GM18508 (cell line): Measurements from ENCODE around the gene NMNAT2.

ENCODE experiments used
- ATAC-seq: cut with Tn5 transposase; IDR thresholded peaks from one replicate; pipeline ENCODE4 v1.9.1; 2021; ENCODE audit warnings: moderate number of reproducible peaks; ENCODE audit not compliant: insufficient read depth, unreplicated experiment

Gene NMNAT2

DNA sequence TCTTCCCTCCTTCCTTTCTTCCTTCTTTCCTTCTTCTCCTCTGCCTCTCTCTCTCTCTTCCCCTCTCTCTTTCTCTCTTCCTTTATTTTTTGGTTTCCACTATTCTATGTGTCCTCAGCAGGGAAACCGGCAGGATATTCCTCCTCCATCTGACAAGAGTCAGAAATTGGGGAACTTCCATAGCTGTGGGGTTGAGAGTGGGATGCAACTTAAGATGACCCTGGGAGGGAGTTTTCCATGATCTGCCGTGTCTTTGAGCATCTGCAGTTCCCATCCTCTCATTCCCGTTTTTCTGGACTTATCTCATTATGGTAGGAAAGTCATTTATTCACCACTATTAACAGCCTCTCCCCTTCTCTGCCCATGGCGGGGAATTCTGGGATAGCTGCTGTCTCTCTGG lies 98.6 kb downstream of the NMNAT2 start:
- no peak for ATAC-seq

DNA sequence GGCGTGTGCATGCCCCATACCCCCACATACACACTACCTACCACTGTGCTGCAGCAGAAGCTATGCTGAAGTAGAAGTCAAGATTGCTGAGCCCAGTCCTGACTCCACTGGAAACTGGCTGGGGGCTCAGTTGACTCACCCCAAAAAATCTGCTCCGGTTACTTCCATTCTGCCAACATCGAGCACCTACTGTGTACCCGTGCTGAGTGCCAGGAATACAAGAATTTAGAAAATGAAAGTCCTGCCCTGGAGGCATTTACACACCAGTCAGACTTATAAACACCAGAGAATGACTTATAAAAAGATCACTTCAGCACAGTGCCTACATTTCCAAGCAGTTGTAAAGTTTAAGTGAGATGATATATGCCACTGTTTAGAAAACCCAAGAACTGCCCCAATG lies 99.1 kb downstream of the NMNAT2 start:
- ATAC-seq = no peak

DNA sequence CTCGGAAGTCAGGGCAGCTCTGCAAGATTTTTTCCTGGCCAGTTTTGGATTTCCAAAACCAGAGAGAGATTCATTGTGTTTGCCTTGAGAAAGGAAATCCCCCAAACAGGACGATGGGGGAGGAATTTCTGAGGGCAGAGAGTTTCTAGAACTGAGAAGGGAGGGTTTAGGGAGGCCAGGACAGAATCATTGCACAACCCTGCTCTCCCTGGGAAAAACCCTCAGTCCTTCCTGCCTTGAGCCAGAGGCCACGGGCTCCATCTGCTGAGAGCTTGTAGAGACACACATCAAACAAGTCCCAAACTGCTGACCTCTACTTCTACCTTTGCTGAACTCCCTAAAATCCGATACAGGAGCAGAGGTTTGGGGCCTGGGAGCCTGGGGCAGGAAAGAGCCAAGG lies 99.7 kb downstream of the NMNAT2 start:
- no peak for ATAC-seq

DNA sequence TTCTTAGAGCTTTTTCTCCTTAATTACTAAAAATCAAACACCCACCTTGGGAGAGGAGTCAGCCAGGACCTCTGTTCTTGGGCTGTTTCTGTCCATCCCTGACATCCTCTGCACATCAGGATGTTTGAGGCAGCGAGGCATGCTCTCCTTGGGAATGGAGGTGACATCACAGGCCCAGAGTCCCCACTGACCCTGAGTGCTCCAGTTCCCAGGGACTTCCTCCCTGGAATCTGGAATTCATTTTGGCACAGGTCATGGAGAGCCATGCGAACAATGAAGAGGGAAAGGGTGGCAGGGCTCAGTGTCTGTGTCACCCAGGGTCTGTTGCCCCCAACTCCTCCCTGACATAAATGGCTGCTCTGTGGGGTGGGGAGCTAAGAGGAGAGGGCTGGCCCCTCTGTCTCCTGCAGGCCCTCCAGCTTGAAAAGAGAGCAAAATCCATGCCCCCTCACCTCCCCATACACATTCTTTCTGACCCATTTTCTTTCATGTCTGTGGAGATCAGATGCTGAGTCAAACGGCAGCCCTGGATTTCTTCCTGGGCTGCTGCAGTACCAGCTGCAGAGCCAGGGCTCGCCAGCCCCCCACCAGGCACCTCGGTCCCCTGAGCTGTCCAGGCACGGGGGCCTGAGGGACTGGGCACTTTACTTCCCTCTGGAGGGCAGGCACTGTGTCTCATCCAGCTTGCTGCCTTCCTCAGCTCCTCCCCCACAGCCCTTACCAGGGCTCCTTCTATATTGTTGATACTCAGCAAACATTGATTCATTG lies 102.0 kb downstream of the NMNAT2 start:
- ATAC-seq = no peak

DNA sequence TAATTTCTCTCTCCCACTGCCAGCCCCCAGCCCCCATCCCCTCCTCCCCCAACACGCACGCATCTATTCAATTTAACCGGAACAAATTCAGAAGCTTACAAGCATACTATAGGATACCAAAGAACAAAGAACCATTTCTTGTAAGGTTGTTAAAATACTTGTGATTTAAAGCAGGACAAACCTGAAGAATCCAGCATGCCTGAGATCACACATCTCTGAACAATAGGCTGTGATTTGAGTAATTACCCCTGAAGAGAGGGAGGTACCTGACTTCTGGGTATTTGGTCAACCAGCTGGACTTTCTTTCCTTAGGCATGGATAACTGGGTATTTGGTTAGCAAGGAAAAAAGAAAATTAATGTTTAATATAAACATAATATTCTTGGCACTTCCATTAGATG lies 105.1 kb downstream of the NMNAT2 start:
- no peak for ATAC-seq

DNA sequence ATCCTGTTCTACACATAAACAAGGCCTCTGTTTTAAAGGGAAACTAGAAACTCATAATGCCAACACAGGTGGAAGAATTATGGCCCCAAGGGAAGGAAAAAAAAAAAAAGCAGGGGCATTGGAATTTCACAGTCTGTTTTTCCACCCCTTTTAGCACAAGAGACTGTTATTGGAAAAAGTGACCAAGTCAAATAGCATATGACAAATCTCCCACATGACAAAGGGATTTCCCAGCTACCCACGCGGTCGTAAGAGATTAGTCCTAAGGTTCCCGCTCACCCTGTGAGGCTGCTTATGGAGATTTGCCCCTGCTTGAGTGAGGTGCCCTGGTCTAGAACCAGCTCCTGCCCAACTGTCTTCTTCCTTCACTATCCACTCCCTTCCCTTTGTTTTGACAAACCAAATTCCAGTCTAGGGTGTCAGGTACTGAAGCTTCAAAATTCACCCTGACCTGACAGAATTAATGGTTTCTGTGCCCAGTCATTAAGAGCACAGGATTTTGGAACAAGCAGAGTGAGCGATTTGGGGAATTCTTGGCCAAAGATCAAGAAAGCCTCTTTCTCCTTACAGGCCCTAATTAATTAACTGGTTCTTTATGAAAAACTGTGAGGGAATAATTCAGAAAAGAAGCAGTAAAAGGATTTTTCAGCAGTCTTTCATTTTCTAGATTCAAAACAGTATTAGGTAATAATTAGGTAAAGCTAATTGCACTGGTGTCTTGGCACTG lies 107.3 kb downstream of the NMNAT2 start:
- no peak for ATAC-seq

DNA sequence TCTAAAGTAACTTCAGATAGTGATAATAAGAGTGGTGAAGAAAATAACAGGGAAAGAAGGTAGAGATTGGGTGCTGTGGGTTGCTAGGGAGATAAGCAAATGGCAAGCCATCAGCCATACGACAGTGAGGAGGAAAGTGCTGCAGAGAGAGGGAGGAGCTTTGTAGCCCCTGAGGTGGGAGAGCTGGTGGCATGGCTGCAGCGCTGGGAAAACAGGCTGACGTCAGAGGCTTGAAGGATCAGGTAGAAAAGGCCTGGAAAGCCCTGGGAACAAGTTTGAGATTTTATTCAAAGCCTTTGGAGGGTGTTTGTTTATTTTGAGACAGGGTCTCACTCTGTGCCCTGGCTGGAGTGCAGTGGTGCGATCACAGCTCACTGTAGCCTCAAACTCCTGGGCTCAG lies 109.5 kb downstream of the NMNAT2 start:
- ATAC-seq = no peak

DNA sequence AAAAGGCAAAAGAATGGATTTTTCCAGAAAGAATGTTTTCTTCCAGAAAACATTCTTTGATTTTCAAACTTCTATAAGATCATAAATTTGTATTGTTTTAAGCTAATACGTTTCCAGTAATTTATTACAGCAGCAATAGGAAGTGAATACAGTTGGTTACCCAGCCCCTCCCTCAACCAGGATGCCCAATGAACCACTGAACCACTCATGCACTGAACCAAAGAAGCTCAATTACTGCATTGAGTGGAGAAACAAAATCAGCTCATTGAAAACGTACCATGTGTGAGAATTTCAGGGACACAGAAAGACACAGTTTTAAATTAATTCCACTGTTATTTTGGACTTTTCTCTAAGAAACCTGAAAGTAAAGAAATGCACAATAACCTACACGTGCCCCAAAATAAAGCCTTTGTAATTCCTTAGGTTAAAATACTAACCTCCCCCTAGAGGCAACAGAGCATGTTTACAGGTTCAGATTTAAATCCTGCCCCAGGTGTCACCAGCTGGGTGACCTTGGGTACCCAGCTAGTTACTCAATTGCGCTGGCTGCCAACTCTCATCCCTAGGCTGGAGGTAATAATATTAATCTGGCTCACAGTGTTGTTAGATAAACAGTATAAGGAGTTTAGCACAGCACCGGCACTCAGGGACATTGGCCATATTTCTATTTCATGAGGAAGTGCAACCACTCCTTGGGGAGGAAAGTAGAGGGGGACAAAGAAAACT lies 111.7 kb downstream of the NMNAT2 start:
- ATAC-seq = no peak

DNA sequence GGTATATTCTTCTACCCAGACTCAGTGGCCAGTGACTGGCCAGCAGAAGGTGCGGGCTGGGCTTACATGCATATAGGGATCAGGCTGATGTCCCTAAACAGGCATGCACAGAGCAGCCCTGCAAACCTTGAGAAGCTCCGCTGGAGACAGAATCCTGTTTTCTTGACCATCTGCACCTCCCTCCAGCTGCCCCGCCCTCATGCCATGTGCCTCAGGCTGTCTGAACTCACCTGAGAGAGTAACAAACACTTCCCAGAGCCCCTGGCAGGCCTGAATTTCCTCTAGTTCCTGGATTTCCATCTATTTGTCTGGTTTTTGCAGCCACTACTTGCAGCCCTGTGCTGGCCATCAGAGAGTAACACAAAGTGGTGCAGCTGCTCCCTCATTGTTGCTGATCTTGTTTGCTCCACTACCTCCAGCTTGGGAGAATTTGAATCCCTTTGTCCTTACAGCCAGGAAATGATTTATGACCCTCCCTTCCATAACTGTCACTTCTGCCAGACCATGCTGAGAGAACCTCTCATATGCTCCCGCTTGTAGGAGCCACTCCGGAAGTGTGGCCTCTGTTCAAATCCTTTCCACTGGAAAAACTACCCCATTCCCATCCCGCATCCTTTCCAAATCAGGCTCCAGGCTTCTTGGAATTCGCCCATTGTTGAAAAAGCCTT lies 113.6 kb downstream of the NMNAT2 start:
- no peak for ATAC-seq

DNA sequence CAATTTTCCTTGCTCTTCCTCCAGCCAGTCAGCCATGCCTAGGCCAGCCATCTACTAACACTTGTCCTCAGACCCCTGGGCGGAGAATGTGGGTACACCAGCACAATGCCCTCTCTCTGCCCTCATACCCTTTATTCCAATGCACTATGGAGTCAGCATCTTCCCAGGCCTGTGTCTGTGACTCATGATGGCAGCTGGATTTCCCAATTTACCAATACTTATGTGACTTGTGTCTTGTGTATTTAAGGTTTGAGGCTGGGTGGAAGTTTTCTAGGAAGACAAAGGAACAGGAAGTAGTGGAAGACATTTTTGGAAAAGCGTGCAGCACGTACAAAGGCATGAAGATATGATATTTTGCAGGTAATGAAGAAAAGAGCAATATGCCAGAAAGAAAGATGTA lies 114.3 kb downstream of the NMNAT2 start:
- no peak for ATAC-seq

DNA sequence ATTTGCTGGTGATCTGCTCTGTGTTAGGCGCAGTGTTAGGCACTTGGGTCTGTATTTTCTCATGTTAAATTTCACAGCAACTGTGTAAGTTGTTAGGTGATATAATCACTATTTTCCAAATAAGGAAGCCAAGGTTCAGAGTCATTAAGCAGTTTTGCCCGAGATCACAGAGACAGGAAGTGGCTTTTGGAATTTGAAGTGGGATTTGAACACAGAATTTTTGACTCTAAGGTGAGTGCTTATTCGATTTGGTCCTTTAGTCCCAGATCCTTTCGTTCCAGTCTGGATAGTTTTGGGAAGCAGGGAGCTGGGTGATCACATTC lies 114.9 kb downstream of the NMNAT2 start:
- no peak for ATAC-seq

DNA sequence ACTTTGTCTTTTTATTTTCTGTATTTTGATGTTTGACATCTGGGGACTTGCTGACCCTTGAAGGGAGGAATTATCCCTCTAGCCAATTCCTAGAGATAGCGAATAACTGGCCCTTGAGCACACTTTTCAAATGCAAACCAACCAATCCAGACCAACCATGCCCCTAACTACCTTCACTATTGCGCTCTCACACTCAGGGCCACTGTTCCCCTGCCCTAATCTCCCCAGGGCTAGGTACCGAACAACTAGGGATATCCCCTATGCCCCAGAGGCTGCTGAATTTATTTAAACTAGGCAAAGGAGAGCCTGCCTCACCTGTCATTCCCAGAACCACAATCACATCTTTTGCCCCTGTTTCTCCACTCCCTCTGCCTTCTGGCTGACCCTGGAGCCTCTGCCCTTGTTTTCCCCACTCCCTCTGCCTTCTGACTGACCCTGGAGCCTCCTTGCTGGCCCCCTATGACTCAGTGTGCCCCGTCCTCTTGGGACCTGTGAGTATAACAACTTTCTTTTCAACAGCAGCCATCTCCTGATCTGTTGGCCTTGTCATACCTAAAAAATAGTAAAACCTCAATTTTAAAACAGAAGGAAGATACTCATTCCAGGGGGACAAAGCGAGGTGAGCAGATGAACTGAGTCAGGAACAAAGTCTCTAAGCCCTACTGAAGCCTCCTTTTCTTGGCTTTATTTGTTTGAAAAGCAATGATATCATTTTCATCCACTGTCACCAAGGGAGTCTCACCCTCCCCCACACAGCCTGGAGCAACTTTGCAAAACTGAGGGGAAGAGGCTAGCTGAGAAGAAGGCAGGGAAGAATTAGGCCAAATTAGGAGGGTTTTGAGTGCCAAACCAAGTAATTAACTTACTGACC lies 115.5 kb downstream of the NMNAT2 start:
- ATAC-seq = no peak

DNA sequence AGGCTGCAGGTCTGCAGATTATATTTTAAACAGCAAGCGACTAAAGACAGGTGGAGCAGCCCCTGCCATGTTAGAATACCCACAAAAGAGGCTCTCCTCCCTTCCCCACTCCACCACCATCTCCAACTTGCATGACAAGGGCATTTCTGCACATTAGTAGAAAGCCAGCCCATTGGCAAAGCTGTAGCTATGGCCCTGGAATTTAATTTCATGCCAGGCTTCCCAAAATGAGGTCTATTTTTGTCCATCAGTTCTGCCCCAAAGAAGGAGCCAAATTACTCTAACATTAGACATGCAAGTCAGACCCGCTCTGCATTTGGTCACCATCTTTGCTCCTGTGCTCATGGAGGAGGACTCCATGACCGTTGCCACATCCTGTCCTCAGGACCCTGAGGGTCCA lies 116.9 kb downstream of the NMNAT2 start:
- no peak for ATAC-seq

DNA sequence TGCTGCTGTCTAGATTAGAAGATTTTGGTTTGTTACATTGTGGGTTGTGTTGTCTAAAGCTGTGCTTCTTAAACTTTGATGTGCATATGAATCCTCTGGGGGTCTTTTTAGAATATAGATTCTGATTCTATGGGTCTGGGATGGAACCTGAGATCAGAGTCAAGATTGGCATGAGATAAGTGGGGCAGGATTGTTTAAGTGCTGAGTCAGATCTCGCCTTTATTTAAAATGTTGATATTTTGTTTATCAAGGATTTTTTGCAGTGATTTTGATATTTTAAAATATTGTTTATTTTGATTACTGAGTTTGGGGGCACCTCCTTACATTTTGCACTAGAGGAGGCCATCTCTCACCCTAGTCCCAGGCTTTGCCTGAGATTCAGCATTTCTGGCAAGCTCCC lies 117.4 kb downstream of the NMNAT2 start:
- no peak for ATAC-seq

DNA sequence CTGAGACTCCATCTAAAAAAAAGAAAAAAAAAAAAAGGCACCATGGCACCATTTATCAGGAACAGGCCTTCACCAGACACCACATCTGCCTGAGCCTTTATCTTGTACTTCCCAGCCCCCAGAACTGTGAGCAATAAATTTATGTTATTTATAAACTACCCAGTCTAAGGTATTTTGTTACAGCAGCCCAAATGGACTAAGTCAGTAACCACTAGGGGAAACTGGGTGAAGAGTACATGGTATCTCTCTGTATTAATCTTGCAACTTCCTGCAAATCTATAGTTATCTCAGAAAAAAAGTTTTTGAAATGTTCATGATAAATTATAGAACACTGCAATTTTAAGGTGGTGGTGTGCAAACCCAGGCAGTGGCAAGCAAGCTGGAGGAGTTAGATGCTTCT lies 117.8 kb downstream of the NMNAT2 start:
- no peak for ATAC-seq

DNA sequence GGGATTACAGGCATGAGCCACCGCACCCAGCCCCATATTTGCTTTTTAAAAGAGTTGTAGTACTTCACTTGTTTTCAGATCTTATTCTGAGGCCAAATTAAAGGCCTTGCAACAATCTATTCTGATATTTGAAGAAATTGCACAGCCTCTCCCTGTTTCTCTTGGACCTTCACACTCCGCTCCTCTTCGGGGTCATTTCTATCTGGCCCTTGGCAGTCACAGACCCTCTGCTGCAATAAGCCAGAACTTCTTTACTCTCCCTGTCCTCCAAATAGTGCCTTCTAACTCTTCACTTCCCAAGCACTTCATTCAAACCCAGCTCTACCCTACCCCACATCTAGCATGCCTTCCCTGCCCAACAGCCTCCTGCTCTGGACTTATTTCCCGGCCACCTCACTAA lies 121.4 kb downstream of the NMNAT2 start:
- no peak for ATAC-seq

DNA sequence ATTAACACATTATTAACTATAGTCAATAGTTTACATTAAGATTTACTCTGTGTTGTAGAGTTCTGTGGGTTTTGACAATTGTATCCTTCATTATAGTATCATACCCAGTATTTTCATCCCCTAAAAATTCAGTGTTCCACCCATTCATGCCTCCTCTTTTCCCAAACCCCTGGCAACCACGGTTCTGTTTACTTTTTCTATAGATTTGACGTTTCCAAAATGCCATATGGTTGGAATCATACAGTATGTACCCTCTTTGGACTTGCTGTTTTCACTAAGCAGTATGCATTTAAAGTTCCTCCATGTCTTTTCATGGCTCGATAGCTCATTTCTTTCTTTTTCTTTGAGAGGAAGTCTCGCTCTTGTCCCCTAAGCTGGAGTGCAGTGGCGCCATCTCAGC lies 122.7 kb downstream of the NMNAT2 start:
- ATAC-seq = no peak

DNA sequence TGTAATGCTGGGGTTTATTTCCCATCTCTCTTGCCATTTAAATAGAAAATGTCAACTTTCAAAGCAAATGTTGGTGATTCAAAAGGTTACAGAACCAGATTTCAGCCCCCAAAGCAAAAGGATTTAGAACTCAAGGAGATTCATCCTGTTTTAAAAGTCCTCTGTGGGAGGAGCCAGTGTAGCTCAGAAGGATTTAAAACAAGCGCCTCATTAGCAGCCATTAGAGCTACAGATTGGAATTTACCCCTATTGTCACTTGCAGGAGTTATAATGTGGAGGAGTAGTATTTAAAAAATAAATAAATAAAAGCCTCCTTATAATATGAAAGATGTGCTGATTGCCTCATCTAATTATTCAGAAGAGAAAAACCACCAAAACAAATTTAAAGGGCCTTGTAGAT lies 124.3 kb downstream of the NMNAT2 start:
- no peak for ATAC-seq

DNA sequence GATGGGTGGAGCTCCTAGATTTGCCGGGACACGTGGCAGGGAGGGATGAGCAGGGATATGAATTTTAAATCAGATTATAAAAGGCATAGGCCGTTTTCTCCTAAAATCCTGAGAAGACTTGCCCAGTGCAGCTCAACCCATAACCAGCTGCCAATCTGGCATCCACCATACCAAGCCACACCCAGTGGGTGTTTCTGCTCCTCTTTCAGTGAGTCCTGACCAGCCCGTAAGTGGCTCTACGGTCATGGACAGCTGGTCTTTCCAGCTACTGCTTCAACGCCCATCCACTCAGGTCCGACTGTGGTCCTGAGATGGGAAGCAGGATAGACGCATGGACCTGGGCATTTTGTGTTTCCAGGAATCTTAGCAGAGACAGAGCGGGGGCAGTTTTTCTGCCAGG lies 124.9 kb downstream of the NMNAT2 start:
- no peak for ATAC-seq
